Mesendoderm (in vitro differentiated cells): Measurements from ENCODE around the gene R3HCC1L.

Experiments
- DNase-seq: peaks from one replicate; pipeline ENCODE4 v3.0.0; 2013
- H2AK5ac ChIP-seq: 2 replicates; pipeline ENCODE4 v1.6.1; 2013; ENCODE audit warnings: low read length, inconsistent platforms
- H2BK120ac ChIP-seq: 2 replicates; pipeline ENCODE4 v1.6.1; 2013; ENCODE audit warnings: low read depth, mild to moderate bottlenecking, low read length, moderate library complexity, mixed read lengths
- H2BK15ac ChIP-seq: replicated peaks from 2 replicates; pipeline ENCODE4 v1.6.1; 2013; ENCODE audit warnings: low read depth, mild to moderate bottlenecking, moderate library complexity
- H2BK5ac ChIP-seq: 2 replicates; pipeline ENCODE4 v1.6.1; 2013; ENCODE audit warnings: low read length, inconsistent platforms
- H3K18ac ChIP-seq: 2 replicates; pipeline ENCODE4 v1.6.1; 2013; ENCODE audit warnings: mild to moderate bottlenecking, low read length, mixed read lengths
- H3K23ac ChIP-seq: one replicate; pipeline ENCODE4 v1.6.1; 2013; ENCODE audit warnings: low read length
- H3K27ac ChIP-seq: 2 replicates; pipeline ENCODE4 v1.5.1; 2013; ENCODE audit warnings: low read depth, mild to moderate bottlenecking, inconsistent platforms, low read length, moderate library complexity
- H3K27me3 ChIP-seq: 2 replicates; pipeline ENCODE4 v1.6.1; 2013; ENCODE audit warnings: low read length, control low read depth, mild to moderate bottlenecking, inconsistent platforms; ENCODE audit not compliant: insufficient read depth, poor library complexity
- H3K36me3 ChIP-seq: 2 replicates; pipeline ENCODE4 v1.6.1; 2013; ENCODE audit warnings: low read length, inconsistent platforms; ENCODE audit not compliant: control insufficient read depth, insufficient read depth
- H3K4ac ChIP-seq: one replicate; pipeline ENCODE4 v1.6.1; 2013; ENCODE audit warnings: low read depth, mild to moderate bottlenecking, low read length, moderate library complexity
- H3K4me1 ChIP-seq: 2 replicates; pipeline ENCODE4 v1.6.1; 2013; ENCODE audit warnings: low read depth, low read length, inconsistent platforms; ENCODE audit not compliant: control insufficient read depth
- H3K4me2 ChIP-seq: 2 replicates; pipeline ENCODE4 v1.6.1; 2013; ENCODE audit warnings: low read length
- H3K4me3 ChIP-seq: 2 replicates; pipeline ENCODE4 v1.5.1; 2013; ENCODE audit warnings: mild to moderate bottlenecking, low read length
- H3K56ac ChIP-seq: one replicate; pipeline ENCODE4 v1.6.1; 2013; ENCODE audit warnings: low read length
- H3K79me1 ChIP-seq: 2 replicates; pipeline ENCODE4 v1.6.1; 2013; ENCODE audit warnings: low read length, inconsistent platforms
- H3K79me2 ChIP-seq: 2 replicates; pipeline ENCODE4 v1.6.1; 2013; ENCODE audit warnings: mild to moderate bottlenecking, low read length; ENCODE audit not compliant: control insufficient read depth, insufficient read depth
- H3K9ac ChIP-seq: 2 replicates; pipeline ENCODE4 v1.6.1; 2013; ENCODE audit warnings: low read length, inconsistent platforms
- H4K5ac ChIP-seq: one replicate; pipeline ENCODE4 v1.6.1; 2013; ENCODE audit warnings: low read length
- H4K8ac ChIP-seq: one replicate; pipeline ENCODE4 v1.6.1; 2013; ENCODE audit warnings: low read depth, mild to moderate bottlenecking, control low read depth, low read length, moderate library complexity
- WGBS: extraction: QIAGEN DNeasy Blood & Tissue Kit; methylation state at CpG from one replicate; pipeline ENCODE4 v1.1.7; 2013; ENCODE audit warnings: low lambda C conversion rate, missing lambda C conversion rate; ENCODE audit not compliant: insufficient coverage; ENCODE audit errors: extremely low coverage; 5-methylcytosine and 5-hydroxymethylcytosine counted together

Gene R3HCC1L

DNA sequence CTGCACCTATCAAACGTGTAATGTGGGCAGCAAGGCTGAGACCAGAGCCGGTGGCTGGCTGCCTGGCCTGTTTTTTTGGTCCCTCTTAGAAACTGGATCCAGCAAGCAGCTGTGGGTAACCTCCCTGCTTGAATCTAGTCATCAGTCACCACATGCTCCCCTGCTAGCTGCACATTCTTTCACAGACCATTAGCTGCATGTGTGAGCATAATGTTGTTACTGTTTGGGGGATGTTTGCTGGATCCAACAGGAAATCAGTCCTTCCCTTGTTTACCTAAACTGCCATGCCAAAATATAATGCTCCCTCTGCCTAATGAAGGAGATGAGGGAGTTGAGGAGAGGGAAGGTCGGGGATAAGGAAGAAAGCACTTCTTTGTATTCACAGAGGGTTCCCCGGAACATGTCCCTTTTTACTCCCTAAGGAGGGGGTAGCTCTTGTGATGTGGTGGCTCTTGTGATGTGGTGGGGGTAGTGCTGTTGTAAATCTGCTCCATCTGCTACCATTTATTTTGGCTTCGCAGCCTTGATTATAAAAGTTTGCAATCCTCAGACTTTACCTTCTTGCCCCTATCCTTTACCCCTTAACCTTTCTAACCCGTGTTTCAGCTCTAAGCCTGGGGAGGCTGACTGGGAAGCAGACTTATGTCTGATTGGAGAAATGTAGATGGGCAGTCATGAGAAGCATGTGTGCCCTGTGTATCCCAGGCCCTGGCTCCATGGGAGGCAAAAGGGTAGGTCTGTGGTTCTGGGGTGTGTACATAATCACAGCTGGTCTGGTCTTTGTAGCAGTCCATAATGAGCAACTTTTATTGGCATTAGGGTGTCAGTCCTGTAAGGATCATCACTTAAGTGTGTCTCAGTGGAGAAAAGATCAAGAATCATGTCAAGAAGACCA is 112.7 kb downstream of the R3HCC1L start:
- no peak overlapping the region for H2AK5ac ChIP-seq
- H3K79me1 ChIP-seq: no peaks in the 10 kb centered on the region
- H3K4ac ChIP-seq: no peak overlapping the region
- H3K4me3 ChIP-seq: no peak overlapping the region
- no peak overlapping the region for H3K4me2 ChIP-seq
- H3K36me3 ChIP-seq: no peaks in the 10 kb centered on the region
- H2BK120ac ChIP-seq: no peak overlapping the region
- H3K18ac ChIP-seq: no peak overlapping the region
- H3K9ac ChIP-seq: no peak overlapping the region
- H2BK15ac ChIP-seq: no peak overlapping the region
- no peak overlapping the region for H4K8ac ChIP-seq
- no peak overlapping the region for H3K56ac ChIP-seq
- H3K27ac ChIP-seq: no peak overlapping the region
- no peaks in the 10 kb centered on the region for H3K79me2 ChIP-seq
- H3K27me3 ChIP-seq: no peaks in the 10 kb centered on the region
- H2BK5ac ChIP-seq: no peak overlapping the region
- WGBS: no CpG with 5 or more reads among the region's 6 CpGs
- DNase-seq: no peak
- H3K23ac ChIP-seq: no peak overlapping the region
- H3K4me1 ChIP-seq: no peaks in the 10 kb centered on the region
- no peak overlapping the region for H4K5ac ChIP-seq

GRCh38 chr10:98248018-98248417 is 113.6 kb downstream of the R3HCC1L start:
- Histone ChIP-seq H2BK15ac (no peak overlapping the region), H3K36me3 (no peaks in the 10 kb centered on the region), H3K23ac (no peak overlapping the region), H2BK120ac (no peak overlapping the region), H4K5ac (no peak overlapping the region), H3K4me3 (no peak overlapping the region), H3K79me1 (no peaks in the 10 kb centered on the region), H2BK5ac (no peak overlapping the region), H3K4ac (no peak overlapping the region), H3K27ac (no peak overlapping the region), H4K8ac (no peak overlapping the region), H2AK5ac (no peak overlapping the region), H3K4me1 (no peaks in the 10 kb centered on the region), H3K27me3 (no peaks in the 10 kb centered on the region), H3K4me2 (no peak overlapping the region), H3K9ac (no peak overlapping the region), H3K79me2 (no peaks in the 10 kb centered on the region), H3K18ac (no peak overlapping the region), H3K56ac (no peak overlapping the region)
- DNase-seq: no peak
- WGBS: no CpG with 5 or more reads among the region's 4 CpGs

- H2BK15ac ChIP-seq: no peak overlapping the region
- H3K4ac ChIP-seq: no peak overlapping the region
- no peak overlapping the region for H3K4me3 ChIP-seq
- H2AK5ac ChIP-seq: no peak overlapping the region
- no peaks in the 10 kb centered on the region for H3K79me1 ChIP-seq
- no peak overlapping the region for H2BK5ac ChIP-seq
- H3K23ac ChIP-seq: no peak overlapping the region
- whole genome bisulfite sequencing: no CpG with 5 or more reads among the region's 3 CpGs
- H3K79me2 ChIP-seq: no peaks in the 10 kb centered on the region
- H4K5ac ChIP-seq: no peak overlapping the region
- H2BK120ac ChIP-seq: no peak overlapping the region
- H3K9ac ChIP-seq: no peak overlapping the region
- H3K4me1 ChIP-seq: no peaks in the 10 kb centered on the region
- H3K56ac ChIP-seq: no peak overlapping the region
- H3K36me3 ChIP-seq: no peaks in the 10 kb centered on the region
- H3K27me3 ChIP-seq: no peaks in the 10 kb centered on the region
- DNase-seq: no peak
- no peak overlapping the region for H3K27ac ChIP-seq
- no peak overlapping the region for H4K8ac ChIP-seq
- H3K4me2 ChIP-seq: no peak overlapping the region
- H3K18ac ChIP-seq: no peak overlapping the region
These were observed 114.7 kb downstream of the R3HCC1L start for GRCh38 chr10:98249134-98249533.

- Histone ChIP-seq H3K4ac (no peak overlapping the region), H2AK5ac (no peak overlapping the region), H4K8ac (no peak overlapping the region), H3K23ac (no peak overlapping the region), H3K56ac (no peak overlapping the region), H3K79me2 (no peaks in the 10 kb centered on the region), H3K4me1 (no peaks in the 10 kb centered on the region), H2BK5ac (no peak overlapping the region), H3K9ac (no peak overlapping the region), H3K4me2 (no peak overlapping the region), H3K36me3 (no peaks in the 10 kb centered on the region), H2BK15ac (no peak overlapping the region), H3K27ac (no peak overlapping the region), H4K5ac (no peak overlapping the region), H3K27me3 (no peaks in the 10 kb centered on the region), H2BK120ac (no peak overlapping the region), H3K18ac (no peak overlapping the region), H3K4me3 (no peak overlapping the region), H3K79me1 (no peaks in the 10 kb centered on the region)
- WGBS: no CpG with 5 or more reads among the region's 8 CpGs
- no peak for DNase-seq
These were observed 116.9 kb downstream of the R3HCC1L start for GRCh38 chr10:98251399-98251798.

- Histone ChIP-seq H3K4me1 (no peaks in the 10 kb centered on the region), H3K9ac (no peak overlapping the region), H2BK5ac (no peak overlapping the region), H3K4ac (no peak overlapping the region), H2BK15ac (no peak overlapping the region), H3K18ac (no peak overlapping the region), H2AK5ac (no peak overlapping the region), H3K27me3 (no peaks in the 10 kb centered on the region), H3K56ac (no peak overlapping the region), H3K23ac (no peak overlapping the region), H4K8ac (no peak overlapping the region), H2BK120ac (no peak overlapping the region), H3K4me2 (no peak overlapping the region), H3K79me2 (no peaks in the 10 kb centered on the region), H3K79me1 (no peaks in the 10 kb centered on the region), H3K27ac (no peak overlapping the region), H4K5ac (no peak overlapping the region), H3K36me3 (no peaks in the 10 kb centered on the region), H3K4me3 (no peak overlapping the region)
- no CpG with 5 or more reads among the region's 7 CpGs for WGBS
- no peak for DNase-seq
These were observed 118.0 kb downstream of the R3HCC1L start for GRCh38 chr10:98252464-98252863.

DNA sequence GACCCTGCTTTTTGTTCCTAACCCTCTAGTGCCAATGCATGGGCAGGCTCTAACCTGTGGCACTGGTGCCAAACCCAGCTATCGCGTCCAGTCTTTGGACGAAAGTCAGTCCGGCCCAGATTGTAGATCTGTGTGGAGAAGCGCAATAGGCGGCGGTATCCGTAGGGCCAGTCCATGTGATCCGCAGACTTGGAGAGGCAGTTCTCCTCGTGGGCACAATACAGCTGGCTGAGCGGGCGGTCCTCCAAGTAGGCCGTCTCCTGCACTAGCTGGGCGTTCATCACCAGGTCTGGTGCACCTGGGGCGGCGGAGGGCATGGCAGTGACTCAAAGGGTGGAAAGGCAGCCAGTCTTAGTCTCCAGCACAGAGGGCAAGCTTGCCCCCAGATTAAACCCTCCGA is 119.0 kb downstream of the R3HCC1L start:
- Histone ChIP-seq H3K56ac (no peak overlapping the region), H2BK5ac (no peak overlapping the region), H3K27ac (no peak overlapping the region), H3K9ac (no peak overlapping the region), H2BK120ac (no peak overlapping the region), H4K5ac (no peak overlapping the region), H3K18ac (no peak overlapping the region), H2BK15ac (no peak overlapping the region), H3K23ac (no peak overlapping the region), H3K4me2 (no peak overlapping the region), H3K4ac (no peak overlapping the region), H3K79me1 (no peaks in the 10 kb centered on the region), H3K79me2 (no peaks in the 10 kb centered on the region), H3K36me3 (no peaks in the 10 kb centered on the region), H4K8ac (no peak overlapping the region), H3K4me1 (no peaks in the 10 kb centered on the region), H3K4me3 (no peak overlapping the region), H2AK5ac (no peak overlapping the region), H3K27me3 (no peaks in the 10 kb centered on the region)
- no CpG with 5 or more reads among the region's 17 CpGs for WGBS
- DNase-seq: no peak
